Measurements from ENCODE around the gene MTHFD1. TPM values are rescaled to one million over a fixed set of nuclear protein-coding genes. Genes with fewer than 3 reads are reported as not detected.

MTHFD1 gene
- total and polyA plus RNA-seq, 12 donors, result 34.5 to 85.2 (median 66.0) TPM

DNA sequence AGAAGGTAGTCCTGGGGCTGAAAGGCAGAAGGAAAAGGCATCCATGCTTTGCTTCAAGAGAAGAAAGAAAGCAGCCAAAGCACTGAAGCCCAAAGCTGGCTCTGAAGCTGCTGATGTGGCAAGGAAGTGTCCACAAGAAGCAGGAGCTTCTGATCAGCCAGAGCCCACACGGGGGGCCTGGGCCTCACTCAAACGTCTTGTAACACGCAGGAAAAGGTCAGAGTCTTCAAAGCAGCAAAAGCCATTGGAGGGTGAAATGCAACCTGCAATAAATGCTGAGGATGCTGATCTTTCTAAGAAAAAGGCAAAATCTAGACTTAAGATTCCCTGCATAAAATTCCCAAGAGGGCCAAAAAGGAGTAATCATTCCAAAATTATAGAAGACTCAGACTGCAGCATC is 80.3 kb downstream of the MTHFD1 start:
- Histone ChIP-seq H3K27ac (no peak overlapping the region), H3K36me3 (no peaks in the 10 kb centered on the region), H3K4me1 (peaks cover 0 to 26% (median 7%) of the 10 kb centered on the region in 9 donors), H3K4me3 (no peak overlapping the region), H3K27me3 (peaks cover 0 to 19% (median 0%) of the 10 kb centered on the region in 7 donors), H3K9me3 (no peaks in the 10 kb centered on the region)
- intact Hi-C loops (cut with DNase I), result no loop called here
- ATAC-seq (no peak), DNase-seq (no peak)
- 72 to 76% methylated on average over 3 of the region's 3 CpGs for WGBS, 2 donors
- TF ChIP-seq, protein P1, sequence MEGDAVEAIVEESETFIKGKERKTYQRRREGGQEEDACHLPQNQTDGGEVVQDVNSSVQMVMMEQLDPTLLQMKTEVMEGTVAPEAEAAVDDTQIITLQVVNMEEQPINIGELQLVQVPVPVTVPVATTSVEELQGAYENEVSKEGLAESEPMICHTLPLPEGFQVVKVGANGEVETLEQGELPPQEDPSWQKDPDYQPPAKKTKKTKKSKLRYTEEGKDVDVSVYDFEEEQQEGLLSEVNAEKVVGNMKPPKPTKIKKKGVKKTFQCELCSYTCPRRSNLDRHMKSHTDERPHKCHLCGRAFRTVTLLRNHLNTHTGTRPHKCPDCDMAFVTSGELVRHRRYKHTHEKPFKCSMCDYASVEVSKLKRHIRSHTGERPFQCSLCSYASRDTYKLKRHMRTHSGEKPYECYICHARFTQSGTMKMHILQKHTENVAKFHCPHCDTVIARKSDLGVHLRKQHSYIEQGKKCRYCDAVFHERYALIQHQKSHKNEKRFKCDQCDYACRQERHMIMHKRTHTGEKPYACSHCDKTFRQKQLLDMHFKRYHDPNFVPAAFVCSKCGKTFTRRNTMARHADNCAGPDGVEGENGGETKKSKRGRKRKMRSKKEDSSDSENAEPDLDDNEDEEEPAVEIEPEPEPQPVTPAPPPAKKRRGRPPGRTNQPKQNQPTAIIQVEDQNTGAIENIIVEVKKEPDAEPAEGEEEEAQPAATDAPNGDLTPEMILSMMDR (IDR thresholded peaks at IDR 0.05), result no peak

DNA sequence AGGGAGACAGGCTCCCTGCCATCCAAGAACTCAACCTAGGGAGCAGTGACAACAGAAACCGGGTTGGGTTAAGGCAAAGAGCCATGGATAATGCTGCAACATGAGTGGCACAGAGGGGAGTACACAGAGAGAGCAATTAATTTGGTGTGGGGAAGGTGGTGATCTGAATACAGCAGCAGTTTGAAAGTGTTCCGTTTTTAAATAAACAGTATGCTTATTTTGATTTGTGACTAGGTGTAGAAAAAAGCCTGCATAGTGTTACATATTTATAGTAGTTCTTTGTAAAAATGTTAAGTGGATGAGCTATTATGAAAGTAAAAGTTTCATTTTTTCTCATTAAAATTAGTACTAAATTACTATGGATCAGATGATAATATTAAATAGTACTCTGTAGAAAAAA is 85.9 kb downstream of the MTHFD1 start:
- intact Hi-C loops (cut with DNase I), result loop anchor here in 4 of 10 donors (10.0 kb wide), 1 partner anchor 129 kb away; no protein-coding TSS in a partner anchor
- ATAC-seq, result no peak
- TF ChIP-seq, protein P1 (IDR thresholded peaks at IDR 0.05), result no peak
- Histone ChIP-seq H3K4me1 (peaks cover 0 to 5% (median 0%) of the 10 kb centered on the region in 9 donors), H3K27me3 (no peaks in the 10 kb centered on the region), H3K4me3 (no peak overlapping the region), H3K9me3 (no peaks in the 10 kb centered on the region), H3K27ac (no peak overlapping the region), H3K36me3 (peaks cover 0 to 1% (median 0%) of the 10 kb centered on the region in 9 donors)
- no peak for DNase-seq
- WGBS, 2 donors, result 67 to 73% methylated on average over 2 of the region's 2 CpGs

DNA sequence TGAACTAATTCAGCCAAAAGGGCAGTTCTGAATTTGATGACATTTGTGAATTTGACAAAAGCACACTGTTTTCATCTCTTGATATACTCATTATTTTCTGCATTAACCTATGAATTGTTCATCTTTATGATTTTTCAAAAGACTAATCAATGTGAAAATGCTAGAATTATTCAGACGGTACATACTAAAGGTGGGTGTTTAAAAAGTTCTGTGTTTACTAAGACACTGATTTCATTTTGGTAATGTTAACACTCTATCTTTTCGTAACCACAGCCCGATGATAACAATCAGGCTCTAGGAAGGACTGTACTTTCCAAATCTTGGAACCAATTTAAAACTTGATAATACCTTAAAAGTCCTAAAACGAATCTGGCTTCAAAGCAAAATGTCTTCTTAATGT is 86.5 kb downstream of the MTHFD1 start:
- intact Hi-C loops (cut with DNase I), result loop anchor here in 9 of 10 donors (5.0 to 10.0 kb wide), 5 partner anchors 37 to 132 kb away; no protein-coding TSS in a partner anchor
- Histone ChIP-seq H3K27me3 (no peaks in the 10 kb centered on the region), H3K36me3 (peaks cover 0 to 8% (median 0%) of the 10 kb centered on the region in 9 donors), H3K4me1 (peaks cover 0 to 5% (median 0%) of the 10 kb centered on the region in 9 donors), H3K4me3 (no peak overlapping the region), H3K9me3 (no peaks in the 10 kb centered on the region), H3K27ac (no peak overlapping the region)
- ATAC-seq (no peak), DNase-seq (no peak)
- 81 to 98% methylated on average over 4 of the region's 4 CpGs for WGBS, 2 donors
- TF ChIP-seq, protein P1 (IDR thresholded peaks at IDR 0.05), result no peak

DNA sequence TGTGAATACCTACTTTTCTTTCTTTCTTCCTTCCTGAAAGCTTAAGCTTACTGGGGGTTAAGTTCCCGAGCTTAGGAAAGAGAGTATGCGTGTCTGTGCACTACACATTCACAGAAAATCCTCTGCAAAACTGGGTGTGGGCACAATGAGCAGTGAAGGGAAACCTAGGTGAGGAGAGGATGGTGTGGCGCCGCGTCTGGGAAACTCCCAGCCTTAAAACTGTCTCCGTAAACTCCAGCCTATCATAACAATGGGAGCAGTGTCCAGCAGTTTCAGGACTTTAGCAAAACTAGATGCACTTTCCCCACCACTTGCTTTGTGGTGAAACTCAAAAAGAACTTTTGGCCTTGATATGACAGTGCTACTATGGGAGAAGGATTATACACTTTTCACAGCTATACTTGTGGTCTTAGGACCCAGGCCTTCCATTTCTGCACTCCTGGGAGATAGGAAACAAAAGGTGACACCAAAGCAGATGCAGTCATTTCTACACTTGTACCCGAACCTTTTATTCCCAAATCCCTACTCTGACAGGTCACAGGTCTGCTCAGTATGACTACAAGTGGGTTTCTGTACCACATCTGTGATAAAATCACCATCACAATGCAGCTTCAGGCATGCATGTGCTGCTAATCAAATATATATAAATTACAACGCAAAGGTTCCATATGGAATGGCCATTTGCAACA is 87.6 kb downstream of the MTHFD1 start:
- ATAC-seq, result no peak
- Histone ChIP-seq H3K36me3 (peaks cover 0 to 16% (median 0%) of the 10 kb centered on the region in 9 donors), H3K9me3 (no peaks in the 10 kb centered on the region), H3K27ac (no peak overlapping the region), H3K4me3 (no peak overlapping the region), H3K27me3 (no peaks in the 10 kb centered on the region), H3K4me1 (peaks cover 0 to 5% (median 0%) of the 10 kb centered on the region in 9 donors)
- WGBS, 2 donors, result 90% methylated on average over 8 of the region's 8 CpGs
- DNase-seq, result no peak
- intact Hi-C loops (cut with DNase I), result loop anchor here in 9 of 10 donors (5.0 to 10.0 kb wide), 5 partner anchors 38 to 133 kb away; no protein-coding TSS in a partner anchor
- TF ChIP-seq, protein P1 (IDR thresholded peaks at IDR 0.05), result no peak
